Measurements from ENCODE around the gene AKAP5.

- TF ChIP-seq NCOA6 (IDR thresholded peaks at IDR 0.05) (no peak), NR2C1 (IDR thresholded peaks at IDR 0.05) (no peak), NR2C1 (tag; IDR thresholded peaks at IDR 0.05) (no peak), RAD21 (CRISPR knock-in tag; conservative IDR thresholded peaks at IDR 0.05 in 1 of 2, IDR thresholded peaks at IDR 0.05 in 1 of 2) (no peak), REST (IDR thresholded peaks at IDR 0.05; ENCODE audit: borderline replicate concordance) (no peak), REST (CRISPR knock-in tag; IDR thresholded peaks at IDR 0.05; ENCODE audit: low read depth) (no peak)
Observed at GRCh38 chr14:64515053-64515452, 49.8 kb downstream of the AKAP5 start.

All from K562 (cell line).